Loucy (cell line): ENCODE results near the gene ADAM11.

ENCODE experiments used
- CTCF ChIP-seq: fragments of 200-600 bp; sonication (generic); conservative IDR thresholded peaks from 2 replicates; pipeline ENCODE4 v1.5.1; 2014; ENCODE audit warnings: mild to moderate bottlenecking, antibody characterized with exemption, low read length
- EZH2phosphoT487 ChIP-seq: fragments of 200-600 bp; IDR thresholded peaks from 2 replicates; pipeline ENCODE4 v1.6.1; 2018; ENCODE audit warnings: antibody characterized with exemption, mild to moderate bottlenecking, moderate library complexity, borderline replicate concordance

GRCh38 chr17:44777394-44778348, 18.9 kb downstream of the ADAM11 start:
- no peak for TF ChIP-seq CTCF
- no peak for TF ChIP-seq EZH2phosphoT487
